Gastroesophageal sphincter (tissue), 2 donors: ENCODE measurements around the gene FBLN1.

Source experiments
- EP300 ChIP-seq: sonication (generic); formaldehyde crosslinking; IDR thresholded peaks from one replicate; pipeline ENCODE4 v1.6.1; 2017; ENCODE audit warnings: antibody characterized with exemption, mild to moderate bottlenecking
- POLR2AphosphoS5 ChIP-seq: sonication (generic); formaldehyde crosslinking; IDR thresholded peaks from one replicate; pipeline ENCODE4 v1.6.1; 2017; ENCODE audit warnings: antibody characterized with exemption

- TF ChIP-seq POLR2AphosphoS5 (no peak), EP300 (no peak)
Observed at GRCh38 chr22:45631841-45632238, 129.2 kb downstream of the FBLN1 start.
